ENCODE data around the gene TMEM167A. TPM values are rescaled to one million over a fixed set of nuclear protein-coding genes. Genes with fewer than 3 reads are reported as not detected.

The TMEM167A gene
- total RNA-seq, 2 experiments from 2014 or later: 63.8 to 68.4 TPM

- peaks cover 2% of the 10 kb centered on the region for H3K36me3 Mint-ChIP-seq
- H3K9me3 Mint-ChIP-seq: no peaks in the 10 kb centered on the region
- POLR2A ChIA-PET: no interaction called here
- no peak overlapping the region for H3K4me3 Mint-ChIP-seq
- H3K27ac Mint-ChIP-seq: no peak overlapping the region
- DNase-seq (no peak), ATAC-seq (ENCODE audit: low read depth) (no peak)
- H3K27me3 Mint-ChIP-seq: peaks cover 4% of the 10 kb centered on the region
- H3K4me1 Mint-ChIP-seq: no peaks in the 10 kb centered on the region
Observed at GRCh38 chr5:83009408-83009807, 67.8 kb downstream of the TMEM167A start.

- H3K9me3 Mint-ChIP-seq: no peaks in the 10 kb centered on the region
- no peak overlapping the region for H3K27ac Mint-ChIP-seq
- H3K36me3 Mint-ChIP-seq: peaks cover 2% of the 10 kb centered on the region
- no peak overlapping the region for H3K4me3 Mint-ChIP-seq
- peaks cover 4% of the 10 kb centered on the region for H3K27me3 Mint-ChIP-seq
- POLR2A ChIA-PET: no interaction called here
- no peak for ATAC-seq (ENCODE audit: low read depth)
- DNase-seq: no peak
- no peaks in the 10 kb centered on the region for H3K4me1 Mint-ChIP-seq
Observed at GRCh38 chr5:83007755-83008154, 69.4 kb downstream of the TMEM167A start.

- Mint-ChIP-seq H3K27ac (no peak overlapping the region), H3K4me3 (no peak overlapping the region), H3K36me3 (peaks cover 2% of the 10 kb centered on the region), H3K9me3 (no peaks in the 10 kb centered on the region), H3K4me1 (no peaks in the 10 kb centered on the region), H3K27me3 (peaks cover 4% of the 10 kb centered on the region)
- POLR2A ChIA-PET: no interaction called here
- DNase-seq (no peak), ATAC-seq (ENCODE audit: low read depth) (no peak)
Observed at GRCh38 chr5:83006683-83007283, 70.4 kb downstream of the TMEM167A start.

DNA sequence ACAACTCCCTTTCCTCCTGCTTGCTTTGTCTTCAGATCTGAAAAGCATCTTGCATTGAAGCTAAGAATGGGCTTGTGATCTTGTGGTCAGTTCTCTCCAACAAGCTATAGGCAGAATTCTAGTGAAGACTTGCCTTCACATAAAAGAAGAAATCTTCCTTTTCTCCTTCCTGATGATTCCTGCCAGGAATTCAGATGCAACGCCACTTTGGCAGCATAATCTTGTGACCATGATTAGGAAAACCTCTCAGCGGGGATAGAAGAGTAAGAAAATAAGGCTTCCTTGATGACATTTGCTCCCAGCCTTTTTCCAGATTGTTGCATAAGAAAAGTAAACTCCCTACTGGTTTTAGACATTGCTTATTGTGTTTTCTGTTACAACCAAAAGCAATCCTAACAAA lies 73.4 kb downstream of the TMEM167A start:
- no peaks in the 10 kb centered on the region for H3K36me3 Mint-ChIP-seq
- no peaks in the 10 kb centered on the region for H3K4me1 Mint-ChIP-seq
- H3K27ac Mint-ChIP-seq: no peak overlapping the region
- ATAC-seq (ENCODE audit: low read depth) (no peak), DNase-seq (no peak)
- H3K4me3 Mint-ChIP-seq: no peak overlapping the region
- H3K27me3 Mint-ChIP-seq: peaks cover 7% of the 10 kb centered on the region
- POLR2A ChIA-PET: no interaction called here
- H3K9me3 Mint-ChIP-seq: no peaks in the 10 kb centered on the region

Other genes starting within 250 kb of the TMEM167A start
- gene XRCC4, start 153 bp upstream of the TMEM167A start, total RNA-seq: 10 to 100 TPM in 1 of 2 experiments, 1 to 10 TPM in 1; 9.3 to 10.7 TPM

All from activated naive CD8-positive, alpha-beta T cell treated with anti-CD3 and anti-CD28 coated beads, Interleukin-2, amount 10 ng/mL, durations not matched to agents 7 days and 5 days (primary cell).